H1 (cell line): ENCODE results near the gene AGAP1. TPM values are rescaled to one million over a fixed set of nuclear protein-coding genes. Genes with fewer than 3 reads are reported as not detected.

Experiments used
- CTCF ChIA-PET: fragments of 300-600 bp; sonication (Branson Sonifier 250); formaldehyde crosslinking; loops from one replicate; lab custom pipeline; 2021; ENCODE audit not compliant: partially characterized antibody; lab: Charles Lee
- POLR2A ChIA-PET: fragments of 300-600 bp; sonication (Branson Sonifier 250); formaldehyde crosslinking; loops from one replicate; lab custom pipeline; 2021; ENCODE audit warnings: inconsistent platforms; ENCODE audit not compliant: partially characterized antibody; lab: Charles Lee
- DNase-seq, 2 experiments: peaks; one replicate each; pipeline versions ENCODE4 v3.0.0 to v3.0.0-alpha.2; 2010 to 2022; ENCODE audit warnings: low spot score in 2 of 2, low read depth in 1 of 2, mixed read lengths in 1 of 2
- FAIRE-seq: peaks from 2 replicates; lab custom pipeline; 2011; peaks lifted over from hg19 to GRCh38; lab: Jason Lieb, UNC
- H2AFZ ChIP-seq: 2 replicates; pipeline ENCODE4 v1.8.1; 2012; ENCODE audit warnings: low read length, inconsistent platforms
- H2AK5ac ChIP-seq: 2 replicates; pipeline ENCODE4 v1.6.1; 2013; ENCODE audit warnings: low read depth, low read length
- H2BK120ac ChIP-seq: replicated peaks from 2 replicates; pipeline ENCODE3; 2013; ENCODE audit warnings: low read depth, low read length, inconsistent platforms
- H2BK12ac ChIP-seq: 2 replicates; pipeline ENCODE4 v1.6.1; 2013; ENCODE audit warnings: low read depth, low read length
- H2BK15ac ChIP-seq: 2 replicates; pipeline ENCODE4 v1.6.1; 2013; ENCODE audit warnings: low read length
- H2BK20ac ChIP-seq: 2 replicates; pipeline ENCODE4 v1.6.1; 2013; ENCODE audit warnings: low read length
- H2BK5ac ChIP-seq: 2 replicates; pipeline ENCODE4 v1.6.1; 2013; ENCODE audit warnings: low read depth, low read length
- H3K14ac ChIP-seq: 2 replicates; pipeline ENCODE4 v1.6.1; 2013; ENCODE audit warnings: inconsistent platforms; ENCODE audit not compliant: insufficient read length
- H3K18ac ChIP-seq: 2 replicates; pipeline ENCODE4 v1.6.1; 2013; ENCODE audit warnings: low read length; ENCODE audit errors: extremely low read depth
- H3K23ac ChIP-seq: 2 replicates; pipeline ENCODE4 v1.6.1; 2013; ENCODE audit warnings: inconsistent platforms; ENCODE audit not compliant: insufficient read length
- H3K23me2 ChIP-seq: 2 replicates; pipeline ENCODE4 v1.6.1; 2013; ENCODE audit warnings: low read depth, low read length
- H3K27ac ChIP-seq: 2 replicates; pipeline ENCODE4 v1.6.1; 2011; ENCODE audit warnings: low read depth, low read length, inconsistent platforms
- H3K27me3 ChIP-seq, 4 experiments: replicated peaks in 1 of 4; 1 replicate in 1 of 4; 2 replicates in 3 of 4; pipeline versions ENCODE4 v1.6.1 to v1.8.1; 2011 to 2013; ENCODE audit warnings: low read length in 3 of 4, mild to moderate bottlenecking in 3 of 4, inconsistent platforms in 2 of 4, mixed read lengths in 2 of 4, moderate library complexity in 1 of 4; ENCODE audit not compliant: control insufficient read depth in 3 of 4, insufficient read depth in 3 of 4; ENCODE audit errors: extremely low read depth in 1 of 4
- H3K36me3 ChIP-seq, 4 experiments: 2 replicates each; pipeline versions ENCODE4 v1.6.1 to v1.8.1; 2011 to 2013; ENCODE audit warnings: mild to moderate bottlenecking in 4 of 4, low read length in 3 of 4, moderate library complexity in 2 of 4, control low read depth in 1 of 4, inconsistent platforms in 1 of 4; ENCODE audit not compliant: insufficient read depth in 4 of 4, control insufficient read depth in 2 of 4
- H3K4ac ChIP-seq: replicated peaks from 2 replicates; pipeline ENCODE3; 2013; ENCODE audit warnings: low read length, low read depth, mixed read lengths, inconsistent platforms; ENCODE audit not compliant: insufficient read length
- H3K4me1 ChIP-seq, 4 experiments: replicated peaks in 1 of 4; 1 replicate in 1 of 4; 2 replicates in 3 of 4; pipeline versions ENCODE4 v1.6.1 to v1.8.1; 2011 to 2013; ENCODE audit warnings: low read length in 3 of 4, inconsistent platforms in 2 of 4, mixed read lengths in 1 of 4; ENCODE audit not compliant: insufficient read depth in 4 of 4, control insufficient read depth in 3 of 4
- H3K4me2 ChIP-seq, 2 experiments: 2 replicates each; pipeline versions ENCODE4 v1.6.1 to v1.8.1; 2011 to 2013; ENCODE audit warnings: low read depth in 2 of 2, low read length in 2 of 2, control low read depth in 1 of 2, inconsistent platforms in 1 of 2, mild to moderate bottlenecking in 1 of 2; ENCODE audit not compliant: insufficient read depth in 1 of 2
- H3K4me3 ChIP-seq, 4 experiments: fragments of 200-600, 300-600 bp in 1 of 4; sonication (generic), shearing (Covaris generic), sonication (Bioruptor Twin) in 1 of 4; 2 replicates each; pipeline versions ENCODE4 v1.5.1 to v1.8.1; 2011 to 2016; ENCODE audit warnings: low read length in 4 of 4, low read depth in 3 of 4, control low read depth in 2 of 4, inconsistent platforms in 2 of 4, mild to moderate bottlenecking in 2 of 4, mixed read lengths in 1 of 4, moderate library complexity in 1 of 4; ENCODE audit not compliant: insufficient read depth in 2 of 4; ENCODE audit errors: extremely low read depth in 1 of 4
- H3K56ac ChIP-seq: replicated peaks from 2 replicates; pipeline ENCODE3; 2013; ENCODE audit warnings: low read depth, mild to moderate bottlenecking, mixed read lengths, low read length, inconsistent platforms; ENCODE audit not compliant: insufficient read length
- H3K79me1 ChIP-seq: 2 replicates; pipeline ENCODE4 v1.6.1; 2013; ENCODE audit warnings: low read depth, low read length, control low read depth
- H3K79me2 ChIP-seq, 2 experiments: 2 replicates each; pipeline versions ENCODE4 v1.6.1 to v1.8.1; 2012 to 2013; ENCODE audit warnings: low read length in 2 of 2, mild to moderate bottlenecking in 2 of 2, inconsistent platforms in 1 of 2; ENCODE audit not compliant: insufficient read depth in 2 of 2, control insufficient read depth in 1 of 2
- H3K9ac ChIP-seq, 4 experiments: replicated peaks in 1 of 4; 1 replicate in 1 of 4; 2 replicates in 3 of 4; pipeline versions ENCODE4 v1.6.1 to v1.8.1; 2011 to 2013; ENCODE audit warnings: low read depth in 3 of 4, low read length in 3 of 4, control low read depth in 2 of 4, mild to moderate bottlenecking in 2 of 4, moderate library complexity in 2 of 4, inconsistent platforms in 1 of 4; ENCODE audit errors: extremely low read depth in 1 of 4
- H3K9me3 ChIP-seq, 2 experiments: 2 replicates each; pipeline versions ENCODE4 v1.6.1 to v1.8.1; 2012 to 2013; ENCODE audit warnings: mild to moderate bottlenecking in 2 of 2, moderate library complexity in 2 of 2, control low read depth in 1 of 2, inconsistent platforms in 1 of 2, low read depth in 1 of 2, low read length in 1 of 2, mixed read lengths in 1 of 2; ENCODE audit not compliant: insufficient read depth in 2 of 2
- H4K20me1 ChIP-seq, 2 experiments: replicated peaks in 1 of 2; 2 replicates each; pipeline versions ENCODE3 to v1.8.1; 2011 to 2013; ENCODE audit warnings: inconsistent platforms in 2 of 2, low read length in 2 of 2, mild to moderate bottlenecking in 1 of 2; ENCODE audit not compliant: insufficient read depth in 2 of 2, control insufficient read depth in 1 of 2
- H4K5ac ChIP-seq: 2 replicates; pipeline ENCODE4 v1.6.1; 2013; ENCODE audit warnings: low read length, low read depth, mixed read lengths, inconsistent platforms; ENCODE audit not compliant: insufficient read length
- H4K8ac ChIP-seq: 2 replicates; pipeline ENCODE4 v1.8.0; 2013; ENCODE audit warnings: mild to moderate bottlenecking, moderate library complexity, low read length, inconsistent platforms; ENCODE audit not compliant: insufficient read depth; ENCODE audit errors: extremely low read depth
- H4K91ac ChIP-seq: replicated peaks from 2 replicates; pipeline ENCODE3; 2013; ENCODE audit warnings: low read length, mixed read lengths, inconsistent platforms; ENCODE audit not compliant: insufficient read length
- EZH2 ChIP-seq: fragments of 200-600 bp; sonication (generic); IDR thresholded peaks from 2 replicates; pipeline ENCODE4 v1.7.1; 2012; ENCODE audit warnings: low read depth, mild to moderate bottlenecking, moderate library complexity, low read length, inconsistent platforms; ENCODE audit not compliant: severe bottlenecking
- GABPA ChIP-seq: IDR thresholded peaks from 2 replicates; pipeline ENCODE4 v1.6.1; 2011; ENCODE audit warnings: mild to moderate bottlenecking, low read length, moderate library complexity, borderline replicate concordance; ENCODE audit not compliant: insufficient read depth
- JUN ChIP-seq: IDR thresholded peaks from 2 replicates; pipeline ENCODE4 v1.6.1; 2011; ENCODE audit warnings: low read depth, mild to moderate bottlenecking, improper control_type of control experiment, low read length
- RAD21 ChIP-seq, 2 experiments: IDR thresholded peaks in 1 of 2; conservative IDR thresholded peaks in 1 of 2; 2 replicates each; pipeline ENCODE4 v1.6.1; 2011; ENCODE audit warnings: low read depth in 2 of 2, low read length in 2 of 2, improper control_type of control experiment in 1 of 2, inconsistent platforms in 1 of 2, mild to moderate bottlenecking in 1 of 2, moderate library complexity in 1 of 2
- RFX5 ChIP-seq: IDR thresholded peaks from 2 replicates; pipeline ENCODE4 v1.6.1; 2011; ENCODE audit warnings: low read depth, low read length, improper control_type of control experiment, borderline replicate concordance
- TBP ChIP-seq: IDR thresholded peaks from 2 replicates; pipeline ENCODE4 v1.6.1; 2011; ENCODE audit warnings: low read depth, low read length, improper control_type of control experiment
- TCF12 ChIP-seq: IDR thresholded peaks from 2 replicates; pipeline ENCODE4 v1.6.1; 2011; ENCODE audit warnings: low read depth, mild to moderate bottlenecking, low read length
- WGBS, 2 experiments: shearing (Covaris generic) in 1 of 2; methylation state at CpG; one replicate each; pipeline versions ENCODE4 v1.1.6 to v1.1.7; 2013 to 2015; ENCODE audit warnings: low lambda C conversion rate in 2 of 2, mixed read lengths in 2 of 2, inconsistent platforms in 1 of 2, low coverage in 1 of 2, missing lambda C conversion rate in 1 of 2; ENCODE audit not compliant: insufficient replicate concordance in 2 of 2, insufficient coverage in 1 of 2, insufficient read length in 1 of 2; ENCODE audit errors: extremely low coverage in 1 of 2, missing lambda C conversion rate in 1 of 2; 5-methylcytosine and 5-hydroxymethylcytosine counted together
- polyA plus RNA-seq, 7 experiments: library from polyadenylated mRNA; depleted of rRNA in 3 of 7; stranded (reverse) in 5 of 7; unstranded in 2 of 7; fragments of >200 nt in 5 of 7; fragments of 200-250 nt in 2 of 7; gene quantifications; 1 replicate in 5 of 7; 2 replicates in 1 of 7; 4 replicates in 1 of 7; pipeline versions ENCODE4 v1.2.1 to v1.2.3, GENCODE V29; 2011 to 2013; ENCODE audit warnings: missing spikeins in 2 of 7, mixed read lengths in 2 of 7
- total RNA-seq: library from RNA; stranded (reverse); fragmentation: NEBNext Ultra II Directional; extraction: Animal tissue kit (Norgen Biotek cat#: 25700); gene quantifications from 2 replicates; pipeline ENCODE4 v1.2.1, GENCODE V29; 2021
- TF ChIP-seq, protein P1 (sequence below): IDR thresholded peaks from 2 replicates; pipeline ENCODE4 v1.6.1; 2012; ENCODE audit warnings: inconsistent platforms

AGAP1 gene
- total and polyA plus RNA-seq, 2 of the 8 experiments (the other 6 are each of a cell fraction or from before 2014, with no cell fraction given): 18.1 to 39.4 TPM

GRCh38 chr2:235908826-235909225 is 415.0 kb downstream of the AGAP1 start:
- H2BK5ac ChIP-seq: no peak overlapping the region
- no peak overlapping the region for H2BK12ac ChIP-seq
- no peak overlapping the region for H2BK20ac ChIP-seq
- H4K5ac ChIP-seq: no peak overlapping the region
- H2AFZ ChIP-seq: no peak overlapping the region
- no peak overlapping the region for H3K56ac ChIP-seq
- H4K8ac ChIP-seq: no peak overlapping the region
- H3K4ac ChIP-seq: no peak overlapping the region
- no peak overlapping the region for H3K27ac ChIP-seq
- H3K4me3 ChIP-seq: no peak overlapping the region
- H2BK15ac ChIP-seq: no peak overlapping the region
- FAIRE-seq (no peak), DNase-seq (no peak)
- no peaks in the 10 kb centered on the region; a peak in 1 of 7 replicates for H3K27me3 ChIP-seq
- H3K14ac ChIP-seq: no peak overlapping the region
- H4K20me1 ChIP-seq: no peaks in the 10 kb centered on the region
- H4K91ac ChIP-seq: no peak overlapping the region
- no peak overlapping the region for H3K4me2 ChIP-seq
- H3K9me3 ChIP-seq: no peaks in the 10 kb centered on the region
- no peak overlapping the region for H2BK120ac ChIP-seq
- H3K18ac ChIP-seq: no peak overlapping the region
- no peaks in the 10 kb centered on the region for H3K79me2 ChIP-seq
- peaks cover under 1 to 7% (median 2%) of the 10 kb centered on the region in 4 experiments; a peak in 5 of 7 replicates for H3K4me1 ChIP-seq
- peaks cover 0 to 3% (median 0%) of the 10 kb centered on the region in 4 experiments; a peak in 1 of 8 replicates for H3K36me3 ChIP-seq
- CTCF ChIA-PET: interaction anchor here (1.1 to 2.9 kb wide), 2 partner anchors 27 to 31 kb away, joined by 3 to 9 read pairs; no protein-coding TSS in a partner anchor
- H3K79me1 ChIP-seq: no peaks in the 10 kb centered on the region
- no peak for TF ChIP-seq TCF12
- TF ChIP-seq RFX5: no peak
- no peak for TF ChIP-seq GABPA
- no peak for TF ChIP-seq JUN
- no peak for TF ChIP-seq EZH2
- no peak for TF ChIP-seq TBP
- TF ChIP-seq RAD21 (IDR thresholded peaks at IDR 0.05 in 1 of 2, conservative IDR thresholded peaks at IDR 0.05 in 1 of 2; ENCODE audit: low read depth in 2 of 2, low read length in 2 of 2): no peak
- TF ChIP-seq, protein P1, sequence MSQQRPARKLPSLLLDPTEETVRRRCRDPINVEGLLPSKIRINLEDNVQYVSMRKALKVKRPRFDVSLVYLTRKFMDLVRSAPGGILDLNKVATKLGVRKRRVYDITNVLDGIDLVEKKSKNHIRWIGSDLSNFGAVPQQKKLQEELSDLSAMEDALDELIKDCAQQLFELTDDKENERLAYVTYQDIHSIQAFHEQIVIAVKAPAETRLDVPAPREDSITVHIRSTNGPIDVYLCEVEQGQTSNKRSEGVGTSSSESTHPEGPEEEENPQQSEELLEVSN: no peak
- TF ChIP-seq, all 59 proteins: peak for 0
- 92% methylated on average over 6 of the region's 6 CpGs; no CpG with 5 or more reads in 1 of the 2 experiments for WGBS, 2 experiments
- Histone ChIP-seq H3K23ac (no peak overlapping the region), H3K23me2 (no peaks in the 10 kb centered on the region), H2AK5ac (no peak overlapping the region), H3K9ac (no peak overlapping the region)
- POLR2A ChIA-PET: no interaction called here
